Measurements from ENCODE around the gene RBM17.
"Not testable (repeated sequence)": the region's sequence is repeated elsewhere in the genome, so short reads cannot be mapped to it uniquely, and the experiment has no call there.

The RBM17 gene

DNA sequence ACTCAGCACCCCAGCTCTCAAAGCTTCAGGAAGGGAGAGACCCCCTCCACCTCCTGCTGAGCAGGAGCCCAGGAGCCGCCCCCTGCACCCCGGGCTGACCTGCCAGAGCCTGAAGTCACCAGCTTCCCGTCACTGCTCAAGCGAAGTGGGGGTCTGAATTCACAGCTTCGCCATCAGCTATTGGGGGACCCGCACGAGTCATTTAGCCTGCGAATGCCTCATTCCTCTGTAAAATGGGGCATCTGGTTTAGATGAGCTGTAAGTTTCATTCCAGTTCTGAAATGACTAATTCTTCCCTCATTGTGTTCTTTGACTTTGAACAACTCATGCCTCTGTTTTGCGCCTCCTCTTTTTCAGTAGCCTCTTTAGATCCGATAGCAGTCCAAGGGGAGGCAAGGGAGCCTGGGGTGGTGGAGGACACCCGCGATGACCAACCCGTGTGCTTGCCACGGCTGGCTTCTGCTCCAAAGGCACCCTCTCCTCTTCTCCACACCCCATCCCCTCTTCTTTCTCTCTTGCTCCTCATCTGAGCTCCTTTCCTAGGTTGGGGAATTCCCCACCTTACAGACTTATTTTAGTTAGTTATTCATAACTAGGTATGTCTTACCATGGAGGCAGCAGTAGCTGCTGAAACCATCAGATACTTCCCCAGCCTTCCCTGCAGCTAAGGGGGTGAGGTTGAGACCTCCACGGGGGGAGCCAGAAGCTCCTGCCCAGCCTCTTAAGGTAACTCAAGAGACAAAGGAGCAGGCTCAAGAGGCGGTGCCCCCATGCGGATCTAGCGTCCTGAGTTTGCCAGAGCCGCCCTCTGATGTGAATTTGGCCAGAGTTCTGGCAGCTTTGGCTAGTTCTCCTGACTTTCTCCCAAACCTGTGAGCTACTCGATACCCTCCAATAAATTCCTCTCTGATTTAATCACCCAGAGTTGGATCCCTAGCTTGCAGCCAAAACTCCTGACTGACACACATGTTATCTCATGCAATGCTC lies 47.7 kb downstream of the RBM17 start:
- DNase-seq (ENCODE audit: low spot score) = no peak

DNA sequence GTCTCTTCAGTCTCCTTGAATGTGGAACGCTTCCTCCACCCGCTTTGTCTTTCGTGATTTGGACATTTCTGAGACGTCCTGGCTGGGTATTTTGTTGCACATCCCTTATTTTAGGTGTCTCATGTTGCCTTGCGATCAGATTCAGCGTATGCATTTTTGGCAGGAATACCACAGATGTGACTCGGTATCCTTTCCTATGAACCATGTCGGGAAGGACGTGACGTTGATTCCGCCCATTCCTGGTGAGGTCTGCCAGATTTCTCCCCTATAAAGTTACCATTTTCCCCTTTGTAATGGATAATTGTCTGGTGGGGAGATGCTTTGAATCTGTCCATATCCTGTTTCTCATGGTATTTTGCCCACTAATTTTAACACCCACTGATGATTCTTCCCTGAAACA lies 49.6 kb downstream of the RBM17 start:
- DNase-seq (ENCODE audit: low spot score) = no peak

DNA sequence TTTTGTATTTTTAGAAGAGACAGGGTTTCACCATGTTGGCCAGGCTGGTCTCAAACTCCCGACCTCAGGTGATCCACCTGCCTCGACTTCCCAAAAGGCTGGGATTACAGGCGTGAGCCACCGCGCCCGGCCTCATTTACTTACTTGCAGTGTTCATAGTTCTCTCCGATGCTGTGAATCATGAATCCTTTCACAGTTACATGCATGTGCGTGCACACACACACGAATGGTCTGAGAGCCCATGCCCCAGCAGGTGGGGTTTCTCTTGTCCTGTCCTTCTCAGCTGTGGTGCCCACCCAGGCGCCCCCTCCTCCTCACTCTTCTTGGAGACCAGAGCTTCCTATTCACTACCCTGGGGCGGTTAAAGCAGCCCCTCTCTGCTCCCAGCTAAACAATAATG lies 50.6 kb downstream of the RBM17 start:
- DNase-seq (ENCODE audit: low spot score) = no peak

DNA sequence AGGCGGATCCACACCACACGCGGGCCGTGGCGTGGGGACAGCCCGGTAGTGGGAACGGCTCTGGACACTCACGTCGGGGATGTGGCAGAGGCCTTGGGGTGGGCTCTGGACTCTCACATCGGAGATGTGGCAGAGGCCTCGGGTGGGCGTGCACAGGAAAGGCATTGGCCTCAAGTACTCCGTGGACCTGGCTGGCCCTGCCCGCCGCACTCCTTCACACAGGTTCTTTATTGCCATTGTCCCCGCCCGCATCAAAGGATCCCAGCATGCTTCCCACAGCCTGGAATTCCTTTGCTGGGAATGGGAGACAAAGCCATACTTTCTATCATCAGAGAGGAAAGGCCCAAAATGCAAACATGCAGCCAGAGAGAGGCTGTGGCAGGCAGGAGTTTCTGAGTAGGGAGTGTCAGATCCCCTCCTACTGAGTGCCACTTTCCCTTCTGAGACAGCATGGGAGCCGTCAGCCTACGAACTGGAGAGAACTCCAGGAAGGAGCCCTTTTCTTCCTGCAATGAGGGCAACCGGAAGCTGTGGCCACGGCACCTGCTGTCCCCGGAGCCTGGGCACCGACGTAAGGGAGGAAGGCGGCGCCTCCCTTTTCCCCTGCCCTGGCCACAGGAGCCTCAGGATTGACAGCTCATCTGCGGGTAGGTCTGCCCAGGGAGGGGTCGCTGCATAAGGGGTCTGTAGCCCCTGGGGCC lies 51.5 kb downstream of the RBM17 start:
- no peak for DNase-seq (ENCODE audit: low spot score)

DNA sequence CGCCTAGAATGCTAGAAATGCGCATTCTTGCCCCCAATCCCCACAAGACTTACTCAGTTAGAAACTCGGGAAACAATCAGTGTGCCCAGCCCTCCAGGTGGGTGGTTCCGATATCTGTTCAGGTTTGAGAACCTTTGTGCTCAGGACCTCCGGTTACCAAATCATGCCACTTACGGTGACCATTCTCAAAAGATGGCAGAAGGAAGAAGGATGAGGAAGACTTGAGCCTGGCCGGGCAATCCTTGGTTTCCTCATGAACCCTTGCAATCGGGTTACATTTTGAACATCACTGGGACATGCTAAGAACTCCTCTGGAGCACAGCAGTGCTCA lies 52.1 kb downstream of the RBM17 start:
- DNase-seq (ENCODE audit: low spot score) = no peak

DNA sequence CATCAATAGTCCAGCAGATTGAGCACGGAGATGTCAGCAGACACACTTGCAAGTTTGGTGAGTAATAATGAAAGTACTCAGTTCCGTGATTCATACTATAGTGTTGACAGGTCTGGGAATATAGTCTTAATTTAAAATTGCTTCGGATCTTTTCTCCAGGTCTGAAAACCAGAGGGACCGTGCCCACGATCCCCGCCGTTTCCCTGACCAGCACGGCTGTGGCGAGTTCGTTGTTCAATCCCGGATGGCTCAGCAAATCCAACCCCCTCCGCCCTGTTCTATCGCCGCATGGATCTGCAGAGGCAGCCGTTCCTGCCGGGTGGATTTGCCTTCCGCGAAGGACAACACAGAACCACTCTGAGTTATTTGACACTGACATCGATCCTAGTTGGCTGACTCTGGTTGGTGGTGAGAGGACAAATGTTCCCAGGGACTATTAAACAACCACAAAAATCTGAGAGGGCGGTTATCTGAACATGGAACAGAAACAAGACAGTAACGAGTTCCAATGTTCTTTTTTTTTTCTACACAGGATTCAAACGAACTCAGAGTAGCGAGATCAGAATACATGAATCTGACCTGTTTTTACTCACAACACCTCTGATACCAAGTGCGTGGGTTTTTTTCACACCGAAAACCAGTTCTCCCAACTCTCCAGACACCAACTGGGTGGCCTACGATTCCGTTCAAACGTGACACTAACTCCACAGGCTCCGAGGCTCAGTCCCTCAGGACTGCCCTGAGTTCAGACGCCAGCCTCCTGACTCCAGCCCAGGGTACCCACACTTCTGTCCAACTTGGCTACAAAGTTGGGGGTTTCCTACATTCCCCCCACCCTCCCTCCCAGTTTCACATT lies 52.7 kb downstream of the RBM17 start:
- DNase-seq (ENCODE audit: low spot score) = peak; percentile 74

DNA sequence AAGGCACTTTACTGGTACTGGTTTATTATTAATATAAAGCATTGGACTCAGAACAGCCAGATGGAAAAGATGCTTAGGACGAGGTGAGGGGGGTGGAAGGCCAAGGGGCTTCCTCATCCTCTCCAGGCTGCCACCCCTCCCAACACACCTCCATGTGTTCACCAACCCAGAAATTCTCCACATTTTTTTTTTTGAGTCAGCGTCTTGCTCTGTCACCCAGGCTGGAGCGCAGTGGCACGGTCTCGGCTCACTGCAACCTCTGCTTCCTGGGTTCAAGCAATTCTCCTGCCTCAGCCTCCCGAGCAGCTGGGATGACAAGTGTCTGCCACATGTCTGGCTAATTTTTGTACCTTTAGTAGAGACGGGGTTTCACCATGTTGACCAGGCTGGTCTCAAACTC lies 53.4 kb downstream of the RBM17 start:
- DNase-seq (ENCODE audit: low spot score) = not testable (repeated sequence)

DNA sequence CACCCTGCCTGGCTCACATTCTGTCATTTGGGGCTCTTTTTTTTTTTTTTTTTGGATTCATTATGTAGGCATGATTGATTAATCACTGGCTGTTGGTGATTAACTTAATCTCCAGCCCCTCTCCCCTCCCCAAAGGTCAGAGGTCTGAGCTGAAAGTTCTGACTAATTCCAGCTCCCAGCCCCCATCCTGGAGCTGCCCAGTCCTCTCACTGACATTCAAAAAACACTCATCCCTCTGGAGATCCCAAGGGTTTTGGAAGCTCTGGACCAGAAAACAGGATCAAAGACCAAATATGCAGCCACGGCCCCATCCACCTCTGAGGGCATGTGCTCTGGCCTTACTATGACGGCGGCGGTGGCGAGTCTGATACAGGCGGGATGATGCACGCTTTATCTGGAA lies 53.8 kb downstream of the RBM17 start:
- DNase-seq (ENCODE audit: low spot score) = no peak

DNA sequence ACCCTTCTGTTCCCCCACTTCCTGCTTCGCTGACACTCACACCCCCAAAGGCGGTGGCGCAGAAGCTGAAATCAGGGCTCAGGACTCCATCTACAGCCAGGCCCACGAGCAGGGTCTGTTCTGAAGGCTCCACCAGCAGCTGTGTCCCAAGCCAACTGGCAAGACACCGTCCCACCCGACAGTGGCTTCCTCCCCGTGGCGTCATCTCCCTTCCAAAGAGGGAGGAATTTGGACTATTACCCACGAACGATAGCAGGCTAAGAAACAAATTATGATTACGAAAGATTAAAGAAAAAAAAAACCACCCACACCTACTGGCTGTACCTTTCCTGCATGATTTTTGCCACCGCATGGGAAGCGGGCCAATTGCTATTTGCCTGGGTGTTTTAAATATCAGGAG lies 54.3 kb downstream of the RBM17 start:
- DNase-seq (ENCODE audit: low spot score) = no peak

DNA sequence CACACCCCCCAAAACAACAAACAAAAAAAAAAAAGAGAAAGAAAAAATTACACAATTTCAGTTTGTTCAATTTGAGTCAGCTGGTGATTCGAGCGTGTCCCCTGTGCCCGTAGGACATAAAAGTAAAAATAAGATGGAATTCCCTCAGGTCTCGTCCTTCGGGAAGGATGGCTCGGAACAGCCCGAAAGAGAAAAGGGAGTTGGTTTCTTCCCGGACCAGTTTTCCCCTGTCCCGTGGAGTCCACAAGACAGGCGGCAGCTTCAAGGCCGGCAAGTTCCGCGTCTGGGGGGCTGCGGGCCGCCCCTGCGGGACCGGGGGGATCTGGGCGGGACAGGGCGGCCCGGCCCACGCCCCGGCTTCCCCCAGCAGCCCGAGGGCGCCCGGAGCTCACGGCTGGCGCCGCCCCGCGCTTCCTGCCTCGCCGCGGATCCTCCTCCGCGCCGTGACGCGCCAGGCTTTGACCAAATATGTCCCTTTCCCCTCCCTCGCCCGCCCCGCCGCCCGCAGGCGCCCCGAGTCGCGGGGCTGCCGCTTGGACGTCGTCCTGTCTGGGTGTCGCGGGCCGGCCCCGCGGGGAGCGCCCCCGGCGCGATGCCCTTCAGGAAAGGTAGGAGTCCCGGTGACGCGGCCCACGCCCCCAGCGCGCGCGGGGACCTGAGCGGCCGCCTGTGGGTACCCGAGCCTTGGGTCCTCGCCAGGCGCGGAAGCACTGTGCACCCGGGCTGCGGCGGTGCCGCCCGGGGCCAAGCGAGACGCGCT lies 55.8 kb downstream of the RBM17 start:
- DNase-seq (ENCODE audit: low spot score) = peak; percentile 84

DNA sequence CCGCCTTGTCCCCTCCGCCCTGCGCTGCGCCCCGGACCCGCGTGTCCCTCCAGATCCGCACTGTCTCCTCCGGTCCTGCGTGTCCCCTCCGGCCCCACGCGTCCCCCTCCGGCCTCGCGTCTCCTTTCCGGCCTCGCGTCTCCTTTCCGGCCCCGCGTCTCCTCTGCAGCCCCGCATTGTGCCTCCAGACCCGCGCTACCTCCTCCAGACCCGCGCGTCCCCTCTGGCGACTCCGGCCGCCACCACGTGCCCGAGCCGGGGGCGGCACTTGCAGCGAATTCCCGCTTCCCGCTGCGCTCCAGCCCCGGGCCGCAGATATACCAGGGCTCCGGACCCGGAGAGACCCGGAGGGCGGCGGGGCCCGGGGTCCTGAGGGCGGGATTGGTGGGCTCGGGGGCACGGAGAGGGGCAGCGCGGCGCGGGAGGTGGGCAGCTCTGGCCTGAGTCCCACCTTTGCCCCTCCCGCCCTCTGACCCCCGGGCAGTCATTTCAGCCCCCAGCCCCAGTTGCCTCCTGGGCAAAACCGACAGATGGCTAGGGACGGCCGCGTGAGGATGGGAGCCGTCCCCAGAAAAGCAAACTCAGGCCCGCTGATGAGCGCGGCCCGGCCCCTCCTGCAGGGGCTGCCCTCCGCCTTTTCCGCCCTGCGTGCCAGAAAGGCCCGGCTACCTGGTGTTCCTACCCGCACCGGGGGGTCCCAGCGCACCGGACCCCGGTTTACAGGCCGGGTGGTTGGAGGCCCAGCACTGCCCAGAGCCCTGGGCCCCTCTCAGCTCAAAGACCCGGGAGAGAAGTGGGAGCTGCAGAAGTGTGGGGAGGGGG lies 56.5 kb downstream of the RBM17 start:
- DNase-seq (ENCODE audit: low spot score) = no peak

DNA sequence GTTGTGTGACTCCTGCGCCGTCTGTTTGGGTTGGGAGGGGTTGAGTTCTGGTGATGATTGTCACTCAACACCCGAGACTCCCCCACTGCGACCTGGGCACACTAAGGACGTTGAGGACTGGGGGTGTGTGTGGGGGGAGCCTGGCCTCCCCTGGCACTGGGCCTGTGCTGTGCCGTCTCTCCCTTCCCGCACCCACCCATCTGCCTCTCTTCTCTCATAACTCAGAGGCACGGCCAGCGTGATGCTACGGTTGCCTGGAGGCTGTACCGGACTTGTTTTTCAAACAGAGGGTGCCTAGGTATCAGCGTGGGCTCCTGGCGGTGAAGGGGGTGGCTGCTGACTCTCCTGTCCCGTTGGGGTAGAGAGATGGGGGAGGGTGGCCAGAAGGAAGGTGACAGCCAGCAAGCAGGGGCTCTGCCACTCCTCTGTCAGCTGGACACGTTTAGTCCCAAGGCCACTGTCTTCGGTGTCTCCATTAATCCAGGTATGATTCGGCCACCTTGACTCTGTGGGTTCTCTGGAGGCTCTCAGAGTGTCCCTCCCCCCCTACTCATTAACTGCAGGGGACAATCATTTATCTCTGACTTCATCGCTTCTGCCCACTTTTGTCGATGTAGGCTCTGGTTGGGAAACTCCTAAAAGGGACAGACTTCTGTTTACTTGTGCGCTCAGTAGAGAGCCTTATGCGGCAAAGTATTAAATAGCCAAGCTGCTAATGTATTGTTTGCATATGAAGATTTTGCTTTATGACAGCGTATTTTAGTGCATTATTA lies 57.4 kb downstream of the RBM17 start:
- DNase-seq (ENCODE audit: low spot score) = no peak

DNA sequence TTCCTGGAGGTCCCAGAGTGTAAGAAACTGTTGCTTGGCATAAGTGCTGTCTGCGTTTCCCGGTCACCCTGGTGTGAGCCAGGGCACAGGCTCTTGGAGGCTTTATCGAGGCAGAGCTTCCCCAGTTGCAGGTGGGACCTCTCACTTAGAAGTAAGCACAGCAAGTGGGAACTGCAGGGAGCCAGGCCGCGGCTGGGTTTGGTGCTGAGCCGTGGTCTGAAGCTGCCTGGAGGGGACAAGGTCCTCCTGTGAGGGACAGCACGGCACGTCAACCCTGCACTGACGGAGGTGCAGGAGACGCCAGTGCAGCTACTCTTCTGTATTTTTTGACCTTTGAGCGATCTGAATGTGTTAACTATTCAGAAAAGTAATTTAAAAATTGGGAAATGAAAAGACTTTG lies 58.1 kb downstream of the RBM17 start:
- no peak for DNase-seq (ENCODE audit: low spot score)

DNA sequence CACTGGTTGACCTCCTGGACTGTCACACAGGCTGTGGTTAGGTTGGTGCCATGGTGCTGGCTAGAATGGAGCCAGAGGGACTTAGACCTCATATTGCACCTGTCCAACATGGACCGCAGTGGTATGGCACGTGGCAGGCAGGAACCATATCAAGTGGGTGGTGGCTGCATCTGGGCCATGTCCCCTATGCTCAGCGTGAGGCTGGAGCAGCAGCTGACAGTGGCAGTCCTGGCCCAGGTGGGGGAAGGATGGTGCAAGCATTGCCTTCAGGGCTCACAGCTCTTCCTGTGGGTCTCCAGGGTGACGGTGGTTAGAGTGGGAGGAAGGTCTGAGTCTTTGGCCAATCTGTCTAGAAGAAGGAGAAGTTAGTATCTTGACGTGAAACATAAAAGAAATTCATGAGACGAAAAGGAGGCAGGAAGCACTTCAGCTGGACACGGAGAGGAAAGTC lies 59.4 kb downstream of the RBM17 start:
- no peak for DNase-seq (ENCODE audit: low spot score)

DNA sequence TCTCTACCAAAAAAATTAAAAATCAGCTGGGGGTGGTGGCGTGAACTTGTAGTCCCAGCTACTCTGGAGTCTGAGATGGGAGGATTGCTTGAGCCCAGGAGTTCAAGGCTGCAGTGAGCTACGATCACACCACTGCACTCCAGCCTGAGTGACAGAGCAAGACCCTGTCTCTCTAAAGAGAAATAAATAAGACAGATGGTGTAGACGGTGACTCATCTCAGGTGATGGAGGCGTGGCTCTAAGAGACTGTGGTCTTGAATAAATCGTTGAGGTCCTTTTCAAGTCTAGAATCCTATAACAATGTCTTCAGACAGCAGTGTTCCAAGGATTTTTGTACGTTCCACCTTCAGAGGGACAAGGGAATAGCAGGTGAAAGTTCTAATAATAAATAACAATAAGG lies 60.1 kb downstream of the RBM17 start:
- DNase-seq (ENCODE audit: low spot score) = no peak

DNA sequence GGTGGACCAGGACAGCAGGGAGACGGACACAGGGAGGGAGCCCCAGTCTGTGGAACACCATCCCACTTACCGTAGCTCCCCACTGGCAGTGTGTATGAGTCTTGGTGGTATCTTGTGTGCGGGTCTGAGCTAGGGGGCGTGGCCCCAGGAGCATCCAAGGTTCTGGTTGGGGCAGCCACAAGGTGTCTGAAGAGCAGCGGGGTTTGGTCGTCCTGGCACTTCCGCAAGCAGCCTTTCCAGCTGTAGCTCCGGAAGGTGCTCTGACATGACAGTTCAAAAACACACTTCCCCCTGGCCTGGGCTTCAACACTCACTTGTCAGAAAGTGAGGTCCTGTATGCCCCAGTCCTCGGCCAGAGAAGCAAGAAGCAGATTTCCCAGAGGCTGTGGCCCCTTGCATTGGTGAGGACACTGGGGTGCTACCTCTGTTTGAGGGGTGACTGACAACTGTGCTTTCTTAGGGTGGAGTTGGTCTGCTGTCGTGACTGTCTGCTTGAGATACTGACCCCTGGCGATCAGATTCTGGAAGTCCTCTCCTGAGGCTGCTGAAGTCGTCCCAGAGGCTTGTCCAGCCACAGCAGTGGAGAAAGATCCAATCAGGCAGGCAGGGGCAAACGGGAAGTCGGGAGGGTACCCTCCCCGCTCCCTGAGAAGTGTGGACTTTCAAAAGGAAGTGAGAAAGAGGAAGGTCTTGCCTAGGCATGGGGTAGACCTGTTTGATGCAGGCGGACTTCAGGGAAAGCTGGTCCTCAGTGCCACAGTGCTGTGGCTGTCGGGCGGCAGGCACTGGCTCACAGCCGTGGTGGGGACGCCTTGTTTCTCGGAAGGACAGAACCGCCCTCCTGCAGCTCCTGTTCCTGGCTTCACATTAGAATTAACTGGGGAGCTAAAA lies 62.5 kb downstream of the RBM17 start:
- DNase-seq (ENCODE audit: low spot score) = peak; percentile 90

DNA sequence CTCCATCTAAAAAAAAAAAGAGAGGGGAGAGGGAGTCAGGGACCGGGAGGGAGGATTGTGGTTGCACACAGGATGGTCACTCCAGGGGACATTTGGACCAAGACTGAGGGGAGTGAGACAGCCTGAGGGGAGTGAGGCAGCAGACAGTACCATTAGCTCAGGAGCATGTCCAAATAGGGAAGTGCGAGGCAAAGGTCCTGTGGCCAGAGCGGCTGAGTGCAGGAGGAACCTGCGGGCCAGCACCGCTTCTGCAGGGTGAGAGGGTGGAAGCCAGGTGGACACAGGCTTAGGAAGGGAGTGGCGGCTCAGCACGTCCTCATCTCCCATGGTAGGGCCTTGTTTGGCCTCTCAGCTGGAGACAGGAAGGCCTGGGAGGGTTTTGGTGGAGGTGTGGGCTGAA lies 65.0 kb downstream of the RBM17 start:
- DNase-seq (ENCODE audit: low spot score) = no peak

DNA sequence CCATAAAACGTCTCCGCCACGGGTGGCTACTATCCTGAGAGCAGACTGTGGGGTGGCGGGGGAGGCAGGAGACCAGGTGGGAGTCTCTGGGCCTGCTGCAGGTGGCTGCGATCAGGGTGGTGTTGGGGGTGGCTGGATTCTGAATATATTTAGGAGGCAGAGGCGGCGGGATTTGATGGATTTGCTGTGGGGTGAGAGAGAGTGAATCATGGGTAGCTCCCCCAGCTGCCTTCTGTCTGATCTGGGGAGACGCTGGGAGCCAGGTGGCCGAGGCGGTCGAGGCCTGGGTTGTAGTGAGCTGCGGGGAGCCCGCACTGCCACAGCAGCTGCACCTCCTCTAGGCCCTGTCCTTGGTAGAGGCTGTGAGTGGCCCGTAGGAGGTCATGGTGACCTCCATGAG lies 65.7 kb downstream of the RBM17 start:
- DNase-seq (ENCODE audit: low spot score) = no peak

DNA sequence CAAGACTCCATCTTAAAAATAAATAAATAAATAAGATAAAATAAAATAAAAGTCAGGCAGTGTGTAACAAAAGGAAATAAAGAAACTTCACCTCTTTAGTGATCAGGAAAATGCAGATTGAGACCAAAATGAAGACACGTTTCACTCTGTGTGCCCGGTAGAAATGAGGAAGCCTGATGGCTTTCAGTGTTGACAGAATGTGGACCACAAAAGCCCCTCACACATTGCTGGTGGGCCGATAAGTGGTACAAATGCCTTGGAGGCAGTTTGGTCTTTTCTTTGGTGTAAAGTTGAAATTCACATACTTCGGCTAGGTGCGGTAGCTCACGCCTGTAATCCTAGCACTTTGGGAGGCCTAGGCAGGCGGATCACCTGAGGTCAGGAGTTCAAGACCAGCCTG lies 69.4 kb downstream of the RBM17 start:
- no peak for DNase-seq (ENCODE audit: low spot score)

Data from pons (tissue), 1 donor.